Heart right ventricle (tissue), 16 donors: ENCODE measurements around the gene ELL. TPM values are rescaled to one million over a fixed set of nuclear protein-coding genes. Genes with fewer than 3 reads are reported as not detected.

Experiments used
- ATAC-seq, 8 donors: fragments of 200-7000 bp; cut with Tn5 transposase; one replicate each; pipeline ENCODE4 v1.9.1; 2020; ENCODE audit warnings: mild to moderate bottlenecking in 8 of 8, moderate library complexity in 8 of 8, moderate number of reproducible peaks in 1 of 8
- DNase-seq, 2 donors: peaks; one replicate each; pipeline ENCODE4 v3.0.0-alpha.2; 2020
- H3K27ac ChIP-seq, 10 donors: fragments of 200-600 bp; sonication (generic) in 2 of 10; one replicate each; pipeline versions ENCODE4 v1.5.0 to v1.8.0; 2020 to 2022; ENCODE audit warnings: mild to moderate bottlenecking in 3 of 10
- H3K27me3 ChIP-seq, 7 donors: fragments of 200-600 bp; one replicate each; pipeline ENCODE4 v1.8.0; 2021 to 2022; ENCODE audit warnings: mild to moderate bottlenecking in 2 of 7
- H3K36me3 ChIP-seq, 9 donors: fragments of 200-600 bp; sonication (generic) in 1 of 9; one replicate each; pipeline versions ENCODE4 v1.5.0 to v1.8.0; 2020 to 2022; ENCODE audit warnings: mild to moderate bottlenecking in 2 of 9
- H3K4me1 ChIP-seq, 9 donors: fragments of 200-600 bp; sonication (generic) in 1 of 9; one replicate each; pipeline versions ENCODE4 v1.5.0 to v1.8.0; 2020 to 2022; ENCODE audit warnings: mild to moderate bottlenecking in 4 of 9
- H3K4me3 ChIP-seq, 10 donors: fragments of 200-600 bp; sonication (generic) in 2 of 10; one replicate each; pipeline versions ENCODE4 v1.5.0 to v1.8.0; 2020 to 2022; ENCODE audit warnings: mild to moderate bottlenecking in 7 of 10, moderate library complexity in 2 of 10
- H3K9me3 ChIP-seq, 11 donors: fragments of 200-600 bp in 10 of 11; sonication (generic) in 2 of 11; one replicate each; pipeline versions ENCODE4 v1.5.0 to v1.8.0; 2013 to 2022; ENCODE audit warnings: mild to moderate bottlenecking in 2 of 11, control low read depth in 1 of 11, moderate library complexity in 1 of 11
- WGBS, 2 donors: extraction: QIAGEN DNeasy Blood & Tissue Kit; methylation state at CpG; one replicate each; pipeline ENCODE4 v1.1.7; 2013; ENCODE audit warnings: inconsistent platforms in 1 of 2; 5-methylcytosine and 5-hydroxymethylcytosine counted together
- intact Hi-C, 10 donors: fragments of 100-400 bp; cut with DNase I; formaldehyde crosslinking; loops; one replicate each; pipeline versions ENCODE4 v1.11.1 to v1.14.2; 2022
- polyA plus RNA-seq, 2 donors: library from polyadenylated mRNA; stranded (reverse); fragments of 200-250 nt; gene quantifications; one replicate each; pipeline ENCODE4 v1.2.3, GENCODE V29; 2013
- total RNA-seq, 10 donors: library from RNA; stranded (reverse); fragmentation: NEBNext Ultra II Directional in 3 of 10; extraction: Animal tissue kit (Norgen Biotek cat#: 25700) in 3 of 10; gene quantifications; one replicate each; pipeline versions ENCODE4 v1.2.1 to v1.2.4, GENCODE V29; 2021 to 2023
- TF ChIP-seq, protein P1 (sequence below), 9 donors: fragments of 200-600 bp; sonication (generic) in 2 of 9; IDR thresholded peaks; one replicate each; pipeline versions ENCODE4 v1.5.0 to v1.8.0; 2021 to 2022; ENCODE audit warnings: antibody characterized with exemption in 9 of 9, mild to moderate bottlenecking in 5 of 9, moderate library complexity in 1 of 9
- donor health status: Arrhythmogenic right ventricular cardiomyopathy.
- donor health status: ischemic (EF 13 %, LVEDD 7.1; RV severe dilation, severe dysfunction).
- donor health status: healthy with polysubstance abuse.
- donor health status: DM: no; HTN: yes; CAD: no.
- donor health status: DM: no; HTN: no; CAD: no.
- donor health status: ischemic (EF 25% LVEDD 6.9; RV normal size, moderate dysfunction).
- donor health status: ischemic (EF 25% LVEDD 5.7; RV mildly dilated, moderate dysfunction).
- donor health status: healthy.
- donor health status: DM: yes; HTN: yes; CAD: no.
- donor health status: Ischemic cardiomyopathy.
- donor health status: ischemic (EF 35%, LVEDD 5.7; RV mildly dilated, moderate dysfunction).
- donor health status: nonischemic (EF 11% LVEDD 7.7; RV severe dilation, severe dysfunction).
- donor health status: DM: yes; HTN: yes; CAD: no.
- donor health status: PGD.
- donor health status: ischemic (EF 29% LVEDD 5.4; RV normal size, mild dysfunction).
- donor health status: nonischemic (EF 23%, LVEDD 6.1; RV moderate dilation, normal function).

The ELL gene
- total and polyA plus RNA-seq, 12 donors: 4.0 to 13.1 (median 6.8) TPM

DNA sequence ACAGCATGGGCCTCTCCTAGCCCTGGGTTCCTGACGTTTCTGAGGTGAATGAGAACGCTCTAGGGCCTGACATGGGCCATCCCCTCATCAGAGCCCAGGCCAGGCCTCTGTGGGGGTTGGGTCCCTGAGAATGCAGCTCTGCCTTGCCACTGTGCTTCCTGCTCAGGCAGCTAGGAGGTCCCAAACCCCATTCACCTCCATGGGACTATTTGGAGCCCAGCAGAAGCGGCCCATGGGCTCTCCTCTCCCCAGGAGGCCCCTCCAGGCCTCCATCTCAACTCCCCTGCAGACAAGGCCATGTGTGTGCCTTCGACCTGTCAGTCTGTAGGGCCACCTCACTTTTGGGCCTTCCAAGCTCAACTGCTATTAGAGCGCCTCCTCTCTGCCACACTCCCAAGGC lies 36.9 kb downstream of the ELL start:
- no peaks in the 10 kb centered on the region for H3K36me3 ChIP-seq
- no peaks in the 10 kb centered on the region for H3K27me3 ChIP-seq
- H3K4me3 ChIP-seq: no peak overlapping the region
- TF ChIP-seq, protein P1, sequence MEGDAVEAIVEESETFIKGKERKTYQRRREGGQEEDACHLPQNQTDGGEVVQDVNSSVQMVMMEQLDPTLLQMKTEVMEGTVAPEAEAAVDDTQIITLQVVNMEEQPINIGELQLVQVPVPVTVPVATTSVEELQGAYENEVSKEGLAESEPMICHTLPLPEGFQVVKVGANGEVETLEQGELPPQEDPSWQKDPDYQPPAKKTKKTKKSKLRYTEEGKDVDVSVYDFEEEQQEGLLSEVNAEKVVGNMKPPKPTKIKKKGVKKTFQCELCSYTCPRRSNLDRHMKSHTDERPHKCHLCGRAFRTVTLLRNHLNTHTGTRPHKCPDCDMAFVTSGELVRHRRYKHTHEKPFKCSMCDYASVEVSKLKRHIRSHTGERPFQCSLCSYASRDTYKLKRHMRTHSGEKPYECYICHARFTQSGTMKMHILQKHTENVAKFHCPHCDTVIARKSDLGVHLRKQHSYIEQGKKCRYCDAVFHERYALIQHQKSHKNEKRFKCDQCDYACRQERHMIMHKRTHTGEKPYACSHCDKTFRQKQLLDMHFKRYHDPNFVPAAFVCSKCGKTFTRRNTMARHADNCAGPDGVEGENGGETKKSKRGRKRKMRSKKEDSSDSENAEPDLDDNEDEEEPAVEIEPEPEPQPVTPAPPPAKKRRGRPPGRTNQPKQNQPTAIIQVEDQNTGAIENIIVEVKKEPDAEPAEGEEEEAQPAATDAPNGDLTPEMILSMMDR (IDR thresholded peaks at IDR 0.05): no peak
- intact Hi-C loops: no loop called here
- peak overlapping the region in 1 of 10 donors; percentile 84 for H3K27ac ChIP-seq
- 92 to 95% methylated on average over 5 of the region's 5 CpGs for WGBS, 2 donors
- DNase-seq (no peak), ATAC-seq (no peak)
- peaks cover 39 to 97% (median 73%) of the 10 kb centered on the region in 9 donors for H3K4me1 ChIP-seq
- H3K9me3 ChIP-seq: no peaks in the 10 kb centered on the region

DNA sequence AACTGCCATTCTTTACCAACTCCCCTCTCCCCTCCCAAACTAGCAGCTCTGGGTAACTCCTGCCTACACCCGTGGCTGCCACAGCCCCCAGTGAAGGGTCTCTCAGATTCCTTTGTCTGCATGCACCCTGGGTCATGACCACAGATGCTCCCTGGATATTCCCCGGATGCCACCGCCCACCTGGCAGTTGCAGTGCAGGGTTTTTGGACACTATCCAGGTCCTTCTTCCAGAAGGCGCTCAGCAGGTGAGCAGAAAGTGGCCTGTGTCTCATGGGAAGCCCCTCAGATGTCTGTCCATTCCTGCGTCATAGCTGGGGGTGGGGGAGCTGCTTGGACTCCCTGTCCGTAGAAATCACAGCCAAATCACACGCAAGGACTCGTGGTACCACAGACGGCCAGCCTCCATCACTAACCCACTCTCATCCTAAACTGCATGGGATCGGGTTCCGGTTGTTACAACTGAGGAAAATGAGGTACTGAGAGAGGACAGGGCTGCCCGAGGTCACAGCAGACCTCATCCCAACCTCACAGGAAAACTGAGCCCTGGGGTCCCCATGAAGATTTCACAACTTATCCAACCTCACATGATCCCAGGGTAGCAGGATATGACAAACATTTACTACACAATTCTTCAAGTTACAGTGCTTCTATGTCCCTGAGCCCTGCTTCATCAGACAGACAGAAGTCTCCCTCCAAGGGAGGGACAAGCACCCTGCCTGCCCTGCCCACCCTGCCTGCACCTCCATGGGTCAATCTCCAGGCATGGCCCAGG lies 38.6 kb downstream of the ELL start:
- Histone ChIP-seq H3K27me3 (no peaks in the 10 kb centered on the region), H3K4me3 (no peak overlapping the region), H3K27ac (peak overlapping the region in 1 of 10 donors; percentile 0), H3K36me3 (no peaks in the 10 kb centered on the region), H3K9me3 (no peaks in the 10 kb centered on the region), H3K4me1 (peaks cover 38 to 99% (median 75%) of the 10 kb centered on the region in 9 donors)
- DNase-seq (no peak), ATAC-seq (no peak)
- WGBS, 2 donors: 73 to 81% methylated on average over 12 of the region's 12 CpGs
- intact Hi-C loops: no loop called here
- TF ChIP-seq, protein P1 (IDR thresholded peaks at IDR 0.05): no peak

DNA sequence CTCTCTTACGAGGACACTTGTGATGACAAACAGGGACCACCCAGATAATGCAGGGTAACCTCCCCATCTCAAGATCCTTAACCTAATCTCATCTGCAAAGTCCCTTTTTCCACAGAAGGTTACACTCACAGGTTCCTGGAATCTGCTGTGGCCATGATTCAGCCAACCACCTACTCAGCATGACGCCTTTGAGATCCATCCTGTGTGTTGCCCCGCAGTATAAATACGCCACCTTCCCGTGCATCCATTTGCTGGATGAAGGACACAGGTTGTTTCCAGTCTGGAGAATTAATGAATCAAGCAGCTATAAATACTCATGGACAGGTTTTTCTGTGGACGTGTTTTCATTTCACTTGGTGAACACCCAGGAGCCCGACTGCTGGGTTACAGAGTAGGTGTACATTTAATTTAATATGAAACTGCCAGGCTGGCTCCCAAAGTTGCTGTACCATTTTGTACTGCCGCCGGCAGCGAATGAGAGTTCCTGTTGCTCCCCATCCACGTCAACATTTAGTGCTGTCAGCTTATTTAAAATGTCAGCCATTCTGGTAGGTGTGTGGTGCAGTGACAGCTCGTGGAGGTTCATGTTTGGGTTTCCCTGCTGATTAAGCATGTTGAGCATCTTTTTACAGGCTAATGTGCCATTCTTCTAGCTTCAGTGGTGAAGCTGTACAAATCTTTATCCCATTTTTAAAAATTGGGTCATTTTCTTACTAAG lies 40.2 kb downstream of the ELL start:
- DNase-seq (no peak), ATAC-seq (no peak)
- TF ChIP-seq, protein P1 (IDR thresholded peaks at IDR 0.05): no peak
- Histone ChIP-seq H3K9me3 (no peaks in the 10 kb centered on the region), H3K27ac (peak overlapping the region in 2 of 10 donors; percentile 92 to 96), H3K4me1 (peaks cover 32 to 99% (median 63%) of the 10 kb centered on the region in 9 donors), H3K27me3 (no peaks in the 10 kb centered on the region), H3K4me3 (no peak overlapping the region), H3K36me3 (peaks cover 0 to 2% (median 0%) of the 10 kb centered on the region in 9 donors)
- WGBS, 2 donors: 94 to 96% methylated on average over 12 of the region's 12 CpGs
- intact Hi-C loops: no loop called here

DNA sequence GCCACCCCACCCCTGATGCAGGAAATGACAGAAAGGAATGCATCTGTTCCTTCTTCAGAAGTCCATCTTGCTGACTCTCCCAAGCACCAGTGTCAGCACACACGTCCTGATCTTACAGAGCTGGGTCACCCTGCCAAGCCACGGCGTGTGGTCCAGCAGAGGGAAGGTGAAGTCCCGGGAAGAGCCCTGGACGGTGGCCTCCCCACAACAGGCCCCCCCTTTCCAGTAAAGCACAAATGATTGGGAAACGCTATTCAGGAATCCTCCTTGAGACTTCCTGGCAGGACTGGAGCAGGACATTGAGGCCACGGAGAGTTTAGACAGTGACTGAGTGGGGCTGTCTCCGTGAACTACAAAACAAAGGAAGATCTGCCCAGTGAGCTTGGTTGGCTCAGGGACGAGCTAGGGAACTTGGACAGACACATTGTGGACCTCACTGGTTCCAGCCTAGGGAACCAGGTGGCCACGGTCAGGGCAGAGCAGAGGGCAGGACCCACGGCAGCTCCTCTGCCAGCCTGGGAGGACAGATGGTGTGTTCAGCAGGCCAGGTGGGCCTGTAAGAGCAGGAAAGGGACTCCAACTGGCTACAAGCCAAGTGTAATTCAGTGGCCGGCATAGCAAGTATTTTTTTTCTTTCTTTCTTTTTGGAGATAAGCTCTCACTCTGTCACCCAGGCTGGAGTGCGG lies 41.7 kb downstream of the ELL start:
- TF ChIP-seq, protein P1 (IDR thresholded peaks at IDR 0.05): no peak
- DNase-seq (no peak), ATAC-seq (peak; percentile 10 to 81 (median 63))
- H3K27ac ChIP-seq: peak overlapping the region in 9 of 10 donors; percentile 57 to 96 (median 82)
- 20 to 22% methylated on average over 13 of the region's 13 CpGs for whole genome bisulfite sequencing, 2 donors
- no peaks in the 10 kb centered on the region for H3K27me3 ChIP-seq
- H3K9me3 ChIP-seq: no peaks in the 10 kb centered on the region
- peaks cover 22 to 99% (median 59%) of the 10 kb centered on the region in 9 donors for H3K4me1 ChIP-seq
- peaks cover 0 to 4% (median 0%) of the 10 kb centered on the region in 9 donors for H3K36me3 ChIP-seq
- no peak overlapping the region for H3K4me3 ChIP-seq
- intact Hi-C loops: no loop called here
